OCI-LY3 (cell line): Measurements from ENCODE around the gene WFDC13.
"Not testable (repeated sequence)": the region's sequence is repeated elsewhere in the genome, so short reads cannot be mapped to it uniquely, and the experiment has no call there.

Source experiments
- H2AFZ ChIP-seq: fragments of 200-600, 300-600 bp; shearing (Covaris generic); 2 replicates; pipeline ENCODE4 v1.6.0; 2014; ENCODE audit warnings: antibody characterized with exemption, low read depth, low read length
- H3K27ac ChIP-seq: fragments of 200-600, 300-600 bp; sonication (generic); 2 replicates; pipeline ENCODE4 v1.5.1; 2014; ENCODE audit warnings: mild to moderate bottlenecking, low read length, moderate library complexity, mixed read lengths
- H3K27me3 ChIP-seq: fragments of 200-600, 300-600 bp; sonication (generic); 2 replicates; pipeline ENCODE4 v1.6.1; 2014; ENCODE audit warnings: low read depth, low read length, mixed read lengths
- H3K36me3 ChIP-seq: fragments of 200-600, 300-600 bp; sonication (generic); replicated peaks from 2 replicates; pipeline ENCODE3; 2014; ENCODE audit warnings: low read depth, low read length, mixed read lengths
- H3K4me1 ChIP-seq: fragments of 300-600, 200-600 bp; sonication (generic); 2 replicates; pipeline ENCODE4 v1.6.1; 2014; ENCODE audit warnings: low read length, mixed read lengths
- H3K4me2 ChIP-seq: fragments of 200-600, 300-600 bp; sonication (generic); 2 replicates; pipeline ENCODE4 v1.6.1; 2014; ENCODE audit warnings: low read length, mixed read lengths
- H3K4me3 ChIP-seq: fragments of 300-600, 200-600 bp; sonication (generic); 2 replicates; pipeline ENCODE4 v1.5.1; 2014; ENCODE audit warnings: antibody characterized with exemption, mild to moderate bottlenecking, low read length, moderate library complexity
- H3K79me2 ChIP-seq: fragments of 300-600, 200-600 bp; shearing (Covaris generic); 2 replicates; pipeline ENCODE4 v1.6.1; 2014; ENCODE audit warnings: mild to moderate bottlenecking, low read length, mixed read lengths
- H3K9ac ChIP-seq: fragments of 300-600, 200-600 bp; shearing (Covaris generic); 2 replicates; pipeline ENCODE4 v1.6.0; 2014; ENCODE audit warnings: mild to moderate bottlenecking, low read length, moderate library complexity
- H3K9me3 ChIP-seq: fragments of 200-600, 300-600 bp; shearing (Covaris generic); 2 replicates; pipeline ENCODE4 v1.6.1; 2014; ENCODE audit warnings: low read length, mixed read lengths; ENCODE audit not compliant: insufficient read depth
- H4K20me1 ChIP-seq: fragments of 200-600, 300-600 bp; sonication (generic); 2 replicates; pipeline ENCODE4 v1.6.1; 2016; ENCODE audit warnings: low read length, mixed read lengths; ENCODE audit not compliant: insufficient read depth
- CTCF ChIP-seq: fragments of 200-600, 300-600 bp; sonication (generic); IDR thresholded peaks from 2 replicates; pipeline ENCODE4 v1.5.1; 2014; ENCODE audit warnings: antibody characterized with exemption, low read length, low read depth
- EZH2phosphoT487 ChIP-seq: fragments of 200-600 bp; shearing (Covaris generic); IDR thresholded peaks from 2 replicates; pipeline ENCODE4 v1.6.1; 2018; ENCODE audit warnings: antibody characterized with exemption, mixed run types, low read depth

WFDC13 gene

DNA sequence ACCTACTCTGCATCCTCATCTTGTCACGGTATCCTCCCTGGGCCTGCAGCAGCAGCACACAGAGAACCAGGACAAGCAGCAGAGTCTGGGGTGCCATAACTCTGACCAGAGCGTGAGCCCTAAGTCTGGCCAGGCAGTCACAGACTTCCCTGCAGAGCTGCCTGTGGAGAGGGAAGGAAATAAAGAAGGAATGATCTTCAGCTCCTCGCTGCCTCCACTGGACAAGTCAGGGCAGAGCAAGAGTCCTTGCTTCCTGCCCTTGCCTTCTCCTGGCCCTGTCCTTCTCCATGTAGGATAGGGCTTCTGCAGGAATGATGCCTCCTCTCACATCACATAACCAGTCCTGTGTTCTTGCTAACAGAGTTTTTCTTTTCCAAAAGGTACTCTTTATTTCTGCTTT is 15.9 kb upstream of the WFDC13 start:
- H3K4me1 ChIP-seq = no peaks in the 10 kb centered on the region
- H3K4me2 ChIP-seq = no peak overlapping the region

GRCh38 chr20:45693346-45693745 is 8.5 kb upstream of the WFDC13 start:
- not testable (repeated sequence) for H3K4me3 ChIP-seq, H3K79me2 ChIP-seq, H3K9ac ChIP-seq, H3K4me2 ChIP-seq, H3K27ac ChIP-seq, H2AFZ ChIP-seq, H3K27me3 ChIP-seq, H4K20me1 ChIP-seq, H3K4me1 ChIP-seq, H3K36me3 ChIP-seq, H3K9me3 ChIP-seq

More for the DNA sequence above, 15.9 kb upstream of the WFDC13 start:
- no peak for TF ChIP-seq EZH2phosphoT487
- TF ChIP-seq CTCF = no peak
- no peak overlapping the region for H3K4me3 ChIP-seq
- no peak overlapping the region for H3K27ac ChIP-seq
- H3K36me3 ChIP-seq = no peaks in the 10 kb centered on the region
- H3K9ac ChIP-seq = no peak overlapping the region
- H3K27me3 ChIP-seq = peaks cover 27% of the 10 kb centered on the region
- no peak overlapping the region for H2AFZ ChIP-seq
- no peaks in the 10 kb centered on the region; the same call in 1 of the 2 replicates for H3K9me3 ChIP-seq
- no peaks in the 10 kb centered on the region for H3K79me2 ChIP-seq
- H4K20me1 ChIP-seq = no peaks in the 10 kb centered on the region

GRCh38 chr20:45695496-45695895 is 6.3 kb upstream of the WFDC13 start:
- H3K79me2 ChIP-seq = no peaks in the 10 kb centered on the region
- no peak overlapping the region for H3K27ac ChIP-seq
- H3K4me1 ChIP-seq = peaks cover 5% of the 10 kb centered on the region
- H2AFZ ChIP-seq = no peak overlapping the region
- no peaks in the 10 kb centered on the region for H3K9me3 ChIP-seq
- no peaks in the 10 kb centered on the region for H3K36me3 ChIP-seq
- TF ChIP-seq CTCF = no peak
- TF ChIP-seq EZH2phosphoT487 = no peak
- H3K9ac ChIP-seq = no peak overlapping the region
- H3K4me3 ChIP-seq = no peak overlapping the region
- no peaks in the 10 kb centered on the region for H3K27me3 ChIP-seq
- no peak overlapping the region for H3K4me2 ChIP-seq
- no peaks in the 10 kb centered on the region for H4K20me1 ChIP-seq

DNA sequence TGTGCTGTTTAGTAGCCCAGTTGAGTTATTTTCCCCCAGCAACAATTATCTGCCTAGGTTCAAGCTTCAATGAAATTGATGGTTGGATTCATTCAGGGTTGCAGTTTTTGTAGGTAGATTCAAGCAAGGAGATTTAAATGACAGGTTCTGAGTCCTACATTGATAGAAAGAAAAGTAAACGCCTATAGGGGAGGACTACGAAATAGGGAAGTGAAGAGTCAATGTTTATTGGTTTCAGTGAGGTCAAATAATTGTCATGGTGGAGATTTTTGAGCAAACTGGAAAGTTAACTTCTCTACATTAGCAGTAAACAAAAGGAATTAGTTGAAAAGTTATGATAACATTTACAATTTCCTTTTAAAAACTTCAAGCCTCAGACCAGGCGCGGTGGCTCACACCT is 734 bp upstream of the WFDC13 start:
- Histone ChIP-seq H3K9ac (no peak overlapping the region), H3K4me2 (peak overlapping the region; percentile 17; the same call in 1 of the 2 replicates), H3K79me2 (no peaks in the 10 kb centered on the region), H3K4me1 (peaks cover 14% of the 10 kb centered on the region), H3K9me3 (no peaks in the 10 kb centered on the region), H3K27ac (no peak overlapping the region), H2AFZ (no peak overlapping the region), H3K4me3 (no peak overlapping the region), H3K36me3 (no peaks in the 10 kb centered on the region), H4K20me1 (no peaks in the 10 kb centered on the region), H3K27me3 (peaks cover 37% of the 10 kb centered on the region; the same call in 1 of the 2 replicates)
- TF ChIP-seq CTCF (no peak), EZH2phosphoT487 (no peak)
